Colon (tissue), 2 donors: ENCODE measurements around the gene ZBTB32.

Source experiments
- FAIRE-seq: peaks from 2 replicates; lab custom pipeline; 2012; peaks lifted over from hg19 to GRCh38; lab: Jason Lieb, UNC
- donor health status: control.
- donor health status: control.

ZBTB32 gene

DNA sequence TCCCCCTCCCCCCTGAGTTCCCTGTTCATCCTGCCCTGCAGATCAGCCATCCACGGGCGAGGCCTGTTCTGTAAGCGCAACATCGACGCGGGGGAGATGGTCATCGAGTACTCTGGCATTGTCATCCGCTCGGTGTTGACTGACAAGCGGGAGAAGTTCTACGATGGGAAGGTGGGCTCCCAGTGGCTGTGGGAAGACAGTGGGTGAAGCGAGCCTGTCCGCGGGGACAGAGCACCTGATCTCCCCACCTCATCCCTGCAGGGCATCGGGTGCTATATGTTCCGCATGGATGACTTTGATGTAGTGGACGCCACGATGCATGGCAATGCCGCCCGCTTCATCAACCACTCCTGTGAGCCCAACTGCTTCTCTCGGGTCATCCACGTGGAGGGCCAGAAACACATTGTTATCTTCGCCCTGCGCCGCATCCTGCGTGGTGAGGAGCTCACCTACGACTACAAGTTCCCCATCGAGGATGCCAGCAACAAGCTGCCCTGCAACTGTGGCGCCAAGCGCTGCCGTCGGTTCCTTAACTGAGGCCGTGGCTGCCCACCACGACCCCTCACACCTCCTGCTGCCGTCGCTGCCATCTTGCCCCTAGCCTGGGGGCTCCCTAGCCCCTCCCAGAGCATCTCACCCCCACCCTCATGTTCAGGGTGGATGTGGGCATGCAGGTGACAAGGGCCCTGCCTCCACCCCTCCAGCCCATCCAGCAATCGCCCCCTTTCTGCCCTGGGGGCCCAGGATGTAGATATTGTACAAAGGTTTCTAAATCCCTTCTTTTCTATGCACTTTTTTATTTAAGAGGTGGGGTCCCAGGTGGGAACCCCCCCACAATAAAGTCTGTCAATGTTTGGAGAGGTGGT, 33.9 kb downstream of the ZBTB32 start:
- no peak for FAIRE-seq

DNA sequence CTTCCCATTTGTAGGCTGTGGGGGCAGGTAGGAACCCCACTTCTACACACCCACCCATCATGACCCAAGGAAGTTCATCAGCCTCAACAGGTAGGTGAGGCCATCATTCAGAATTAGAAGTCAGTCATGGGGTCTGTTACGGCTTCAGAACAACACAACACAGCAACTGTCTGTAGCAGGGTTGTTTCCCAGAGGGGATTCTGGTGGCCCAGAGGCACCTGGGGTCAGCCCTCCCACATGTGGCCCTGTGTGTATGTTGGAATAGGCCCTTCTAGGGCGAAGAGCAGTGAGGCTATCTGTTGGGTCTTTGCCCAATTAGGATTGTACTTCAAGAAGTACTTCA, 34.5 kb downstream of the ZBTB32 start:
- FAIRE-seq = no peak

GRCh38 chr19:35739275-35740107, 35.1 kb downstream of the ZBTB32 start:
- no peak for FAIRE-seq

DNA sequence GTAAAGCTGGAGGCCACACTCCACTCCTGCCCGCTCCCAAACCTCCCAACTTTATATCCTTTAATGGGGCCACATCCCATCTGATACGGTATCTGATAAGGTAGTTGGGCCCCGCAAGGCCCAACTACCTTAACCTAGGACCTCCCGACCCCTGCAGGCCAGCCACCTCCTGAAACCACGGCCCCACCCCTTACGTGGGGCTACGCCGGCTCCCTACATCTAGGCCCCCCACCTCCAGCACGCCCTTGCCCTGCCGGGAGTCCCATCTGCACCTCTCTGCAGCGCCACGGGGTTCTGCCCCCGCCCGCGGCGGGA, 35.7 kb downstream of the ZBTB32 start:
- FAIRE-seq = no peak

- FAIRE-seq = no peak
Measured at GRCh38 chr19:35740423-35741202, 36.3 kb downstream of the ZBTB32 start.

DNA sequence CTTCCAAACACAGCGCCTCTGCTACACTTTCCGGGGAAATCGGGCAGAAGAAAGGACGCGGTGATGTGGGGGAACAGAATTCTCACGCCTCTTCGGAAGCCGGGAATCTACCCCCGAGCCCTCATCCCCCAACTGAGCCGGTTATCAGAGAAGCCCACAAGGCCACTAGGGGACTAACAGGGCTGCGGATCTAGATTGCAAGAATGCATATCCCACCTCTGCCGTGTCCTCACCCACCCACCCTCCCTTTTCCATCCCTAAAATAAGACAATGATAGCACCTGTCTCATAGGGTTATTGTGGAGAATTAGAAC, 36.8 kb downstream of the ZBTB32 start:
- no peak for FAIRE-seq

DNA sequence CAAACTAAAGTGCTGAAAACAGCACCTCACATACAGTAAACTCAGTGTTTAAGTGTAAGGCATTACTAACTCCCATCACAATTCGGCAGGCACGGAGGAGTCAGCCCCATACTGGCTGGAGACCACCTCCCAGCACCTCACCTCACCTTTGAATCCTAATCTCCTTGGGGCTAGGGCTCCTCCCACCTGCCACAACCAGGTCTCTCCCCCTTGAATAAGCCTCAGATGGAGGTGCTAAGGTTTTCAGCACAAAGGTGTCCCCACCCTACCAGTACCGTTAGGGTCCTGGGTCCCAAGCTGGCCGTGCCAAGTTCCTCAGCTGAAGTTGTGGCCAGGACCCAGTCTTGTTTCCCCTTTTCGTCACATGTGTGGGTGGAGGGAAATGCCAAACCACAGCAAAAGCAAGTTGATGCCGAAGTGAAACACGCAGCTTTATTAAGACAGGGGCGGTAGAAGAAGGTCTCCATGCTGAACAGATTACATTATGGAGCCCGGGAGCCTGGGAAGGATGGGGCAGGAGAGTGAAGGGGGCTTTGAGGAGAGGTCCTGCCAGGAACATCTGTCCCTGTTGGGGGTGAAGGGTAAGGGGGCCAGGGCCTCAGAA, 37.9 kb downstream of the ZBTB32 start, which contains the start of gene IGFLR1:
Gene IGFLR1, minus strand, starts transcription at position 332 of the 604 bp plus-strand sequence. CDS start 1,272 bp downstream, outside the sequence.
- no peak for FAIRE-seq

- FAIRE-seq = no peak
Measured at GRCh38 chr19:35743640-35744429, 39.5 kb downstream of the ZBTB32 start.

DNA sequence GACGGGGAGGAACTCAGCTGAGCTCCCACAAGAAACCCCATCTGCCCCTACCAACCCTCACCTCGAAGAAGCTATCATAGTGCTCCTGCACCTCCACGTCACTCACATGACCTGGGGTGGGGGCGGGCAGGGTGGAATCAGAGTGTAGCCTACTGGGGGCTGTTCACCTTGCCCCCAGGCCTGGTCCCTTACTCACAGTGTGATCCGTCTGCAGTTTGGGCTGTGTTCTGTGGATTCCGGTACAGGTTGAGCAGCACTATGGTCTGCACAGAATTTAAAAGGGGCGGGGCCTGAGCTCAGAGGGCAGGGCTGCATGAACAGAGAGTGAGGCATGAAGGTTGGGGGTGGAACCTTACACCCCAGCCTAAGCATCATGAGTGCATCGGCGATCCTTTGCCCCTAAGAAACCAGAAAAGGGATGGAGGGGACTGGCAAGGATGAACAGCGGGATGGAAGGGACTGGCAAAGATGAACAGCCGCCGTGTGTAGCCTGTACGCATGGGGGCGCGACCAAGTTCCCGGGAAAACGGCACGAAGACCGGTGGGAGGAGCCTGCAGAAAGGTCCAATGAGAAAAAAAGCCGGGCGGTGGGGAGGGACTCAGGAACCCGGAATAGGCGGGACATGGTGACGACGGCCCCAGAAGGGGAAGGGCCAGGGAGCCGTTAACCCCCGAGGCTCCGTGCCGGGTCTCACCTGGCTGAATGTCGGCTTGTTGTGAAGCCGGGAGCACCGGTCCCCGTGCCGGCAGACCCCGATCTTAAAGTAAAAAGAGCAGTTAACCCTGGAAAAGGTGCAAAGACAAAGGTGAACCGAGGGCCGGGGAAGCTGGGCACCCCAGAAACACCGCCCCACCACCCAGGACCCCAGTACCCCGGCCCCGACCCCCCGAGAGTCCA, 40.3 kb downstream of the ZBTB32 start:
- no peak for FAIRE-seq

DNA sequence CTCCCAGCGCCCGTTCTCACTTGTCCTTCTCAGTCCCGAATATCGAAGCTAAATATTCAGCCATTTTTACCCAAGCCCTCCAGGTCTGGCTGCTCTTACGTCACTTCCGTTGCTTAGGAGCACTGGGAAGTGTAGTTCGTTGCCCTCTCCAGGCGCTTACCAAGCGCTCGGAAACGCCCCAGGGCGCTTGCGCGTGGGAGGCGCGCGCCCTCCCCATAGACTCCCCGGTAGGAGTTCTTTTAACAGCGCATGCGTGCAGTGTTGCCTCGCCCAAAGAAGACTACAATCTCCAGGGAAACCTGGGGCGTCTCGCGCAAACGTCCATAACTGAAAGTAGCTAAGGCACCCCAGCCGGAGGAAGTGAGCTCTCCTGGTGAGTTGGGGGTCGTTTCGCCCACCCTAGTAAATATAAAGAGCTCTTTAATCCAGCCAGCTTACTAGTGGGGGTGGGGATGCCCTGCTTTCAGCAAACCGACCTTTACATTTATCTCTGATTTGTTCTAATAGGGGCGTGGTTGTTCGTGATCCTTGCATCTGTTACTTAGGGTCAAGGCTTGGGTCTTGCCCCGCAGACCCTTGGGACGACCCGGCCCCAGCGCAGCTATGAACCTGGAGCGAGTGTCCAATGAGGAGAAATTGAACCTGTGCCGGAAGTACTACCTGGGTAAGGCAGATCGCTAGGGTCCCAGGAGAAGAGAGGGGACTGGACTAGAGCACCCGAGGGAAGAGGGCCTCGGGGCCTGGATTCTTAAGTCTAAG, 41.1 kb downstream of the ZBTB32 start, which contains the start of the genes PSENEN and U2AF1L4:
Gene PSENEN, plus strand, starts transcription at position 324 of the 759 bp plus-strand sequence. Its CDS starts 280 bp downstream, at position 604.
Gene U2AF1L4, minus strand, starts transcription at position 91 of the 759 bp plus-strand sequence. Its CDS starts 27 bp downstream, at position 64.
- peak; percentile 36 for FAIRE-seq

DNA sequence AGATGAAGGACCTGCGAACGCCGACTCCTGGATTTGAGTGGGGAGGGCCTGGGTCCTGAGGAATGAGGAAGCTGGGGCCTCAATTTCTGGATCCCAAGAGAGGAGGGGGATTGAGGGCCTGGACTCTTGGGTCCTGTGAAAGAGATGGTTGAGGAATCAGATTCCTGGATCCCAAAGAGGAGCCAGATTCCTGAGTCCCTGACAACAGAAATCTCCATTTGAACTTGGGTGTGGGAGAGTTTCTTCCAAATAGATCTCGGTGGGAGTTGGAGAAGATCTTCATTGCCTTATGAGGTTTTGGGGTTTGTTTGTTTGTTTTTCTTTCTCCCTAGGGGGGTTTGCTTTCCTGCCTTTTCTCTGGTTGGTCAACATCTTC, 41.7 kb downstream of the ZBTB32 start:
- no peak for FAIRE-seq

GRCh38 chr19:35746531-35746930, 42.2 kb downstream of the ZBTB32 start:
- FAIRE-seq = no peak

DNA sequence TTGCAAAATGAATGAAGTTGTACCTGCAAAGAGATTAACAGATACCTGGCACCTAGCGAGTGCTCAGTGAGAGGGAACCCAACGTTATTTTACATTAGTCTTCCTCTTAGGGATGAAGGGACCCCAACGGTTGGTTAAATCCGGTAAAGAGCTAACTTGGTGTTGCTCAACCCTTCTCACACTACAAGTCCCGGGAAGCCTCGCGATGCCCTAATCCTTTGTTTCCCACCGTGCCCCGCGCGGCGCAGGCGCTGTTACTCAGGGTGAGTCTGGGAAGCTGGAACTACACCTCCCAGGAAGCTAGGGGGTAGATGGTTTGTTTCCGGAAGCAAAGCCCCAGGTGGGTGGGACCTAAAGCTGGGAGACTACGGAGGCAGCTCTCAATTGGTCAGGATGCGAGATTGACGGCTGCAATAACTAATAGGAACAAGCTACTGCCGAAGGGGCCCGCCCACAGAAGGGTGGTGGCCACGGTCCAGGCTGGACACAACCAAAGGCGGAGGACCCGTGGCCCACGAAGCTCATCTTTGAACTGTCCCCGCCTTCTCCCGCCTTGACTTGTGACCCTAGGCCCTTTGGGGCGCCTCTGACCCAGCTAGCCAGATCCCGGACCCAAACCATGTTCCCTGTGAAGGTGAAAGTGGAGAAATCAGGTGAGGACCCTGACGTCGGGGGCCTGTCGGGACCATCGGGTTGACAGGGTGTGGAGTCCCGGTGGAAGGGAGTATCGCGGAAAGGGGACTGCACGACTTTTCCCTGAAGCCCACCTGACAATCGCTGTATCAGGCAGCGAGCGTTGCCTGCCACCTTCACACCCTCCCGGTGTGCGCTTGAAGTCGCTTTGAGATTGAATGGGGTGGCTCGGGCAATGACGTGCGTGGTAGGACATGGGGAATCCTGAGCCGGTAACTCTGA, 44.0 kb downstream of the ZBTB32 start, which contains the start of gene LIN37:
Gene LIN37, plus strand, starts transcription at position 471 of the 915 bp plus-strand sequence. Its CDS starts 149 bp downstream, at position 620.
- peak; percentile 87 for FAIRE-seq

- no peak for FAIRE-seq
Measured at GRCh38 chr19:35750167-35750566, 45.8 kb downstream of the ZBTB32 start.

DNA sequence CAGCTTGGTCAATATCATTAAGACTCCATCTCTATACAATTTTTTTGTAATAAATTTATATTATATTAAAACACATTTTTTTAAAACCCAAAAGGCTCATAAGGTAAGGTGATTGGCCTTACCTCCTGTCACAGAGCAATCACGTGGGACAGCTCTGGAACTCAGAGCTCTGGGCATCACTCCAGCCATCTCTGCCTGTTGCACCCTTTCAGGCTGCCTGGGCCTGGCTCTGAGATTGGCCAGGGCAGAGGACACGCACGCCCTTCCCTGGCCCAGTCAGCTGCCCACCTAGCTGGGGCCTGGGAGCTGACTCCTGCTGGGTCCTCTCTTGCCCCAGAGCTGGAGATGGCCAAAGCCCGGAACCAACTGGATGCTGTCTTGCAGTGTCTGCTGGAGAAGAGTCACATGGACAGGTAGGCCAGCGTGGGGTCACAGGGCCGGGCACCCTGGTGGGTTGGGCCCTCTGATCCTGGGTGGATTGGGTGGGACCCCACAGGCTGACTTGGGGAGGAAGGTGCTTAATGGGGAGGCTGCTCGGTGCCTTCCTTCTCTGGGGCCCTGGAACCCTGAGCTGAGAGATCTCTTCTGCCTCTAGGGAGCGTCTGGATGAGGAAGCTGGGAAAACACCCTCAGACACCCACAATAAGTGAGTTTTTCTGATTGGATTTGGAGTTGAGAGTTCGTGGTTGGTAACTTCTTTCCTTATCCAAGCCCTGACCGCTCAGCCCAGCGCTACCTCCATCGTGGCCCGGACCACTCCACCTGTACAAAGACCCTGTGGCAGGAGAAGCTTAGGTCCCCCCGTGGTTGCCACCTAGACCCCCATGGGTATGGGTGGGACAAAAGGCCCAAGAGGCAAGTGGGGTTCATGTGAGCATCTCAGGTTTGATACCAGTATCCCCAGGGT, 47.7 kb downstream of the ZBTB32 start:
- no peak for FAIRE-seq

DNA sequence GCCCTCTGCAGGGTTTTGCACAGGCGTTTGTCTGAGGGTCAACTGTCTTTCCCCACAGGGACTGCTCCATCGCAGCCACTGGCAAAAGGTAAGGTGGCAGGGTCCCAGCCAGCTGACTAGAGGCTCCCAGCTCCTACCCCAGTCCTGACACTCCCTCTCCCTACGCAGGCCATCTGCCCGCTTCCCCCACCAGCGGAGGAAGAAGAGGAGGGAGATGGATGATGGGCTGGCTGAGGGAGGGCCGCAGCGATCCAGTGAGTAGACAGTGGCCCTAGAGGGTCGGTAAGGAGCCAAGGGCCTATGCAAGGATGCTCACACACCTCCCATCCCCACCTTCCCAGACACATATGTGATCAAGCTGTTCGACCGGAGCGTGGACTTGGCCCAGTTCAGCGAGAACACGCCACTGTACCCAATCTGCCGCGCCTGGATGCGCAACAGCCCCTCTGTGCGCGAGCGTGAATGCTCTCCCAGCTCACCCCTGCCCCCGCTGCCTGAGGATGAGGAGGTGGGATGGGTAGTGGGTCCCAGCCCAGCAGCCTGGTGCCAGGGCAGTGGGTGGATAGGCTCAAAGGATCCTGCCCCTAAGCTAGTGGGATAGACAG, 48.5 kb downstream of the ZBTB32 start:
- no peak for FAIRE-seq
